COLO668 (cell line): ENCODE data around the gene SIPA1.

Source experiments
- DNase-seq: peaks from one replicate; lab custom pipeline; 2025; ENCODE audit not compliant: unreplicated experiment; lab: John Stamatoyannopoulos, UW

The SIPA1 gene

DNA sequence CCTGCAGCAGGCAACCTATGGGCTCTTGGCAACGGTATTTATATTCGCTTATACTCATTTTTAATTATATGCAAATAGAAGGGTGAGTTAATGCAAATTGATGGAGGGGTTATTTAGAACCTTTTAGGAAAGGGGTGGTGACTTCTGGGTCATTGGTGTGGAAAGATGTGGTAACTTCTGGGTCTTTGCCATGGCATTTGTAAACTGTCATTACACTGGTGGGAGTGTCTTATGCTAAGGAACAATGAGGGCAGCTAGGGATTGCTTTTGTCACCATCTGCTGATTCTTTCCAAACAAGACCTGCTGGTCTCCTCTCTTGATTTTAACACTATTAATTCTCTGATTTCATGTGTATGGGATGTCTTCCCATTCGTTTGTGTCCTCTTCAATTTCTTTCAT, 62.5 kb downstream of the SIPA1 start:
- no peak for DNase-seq
